Measurements from ENCODE around the gene OSTM1. TPM values are rescaled to one million over a fixed set of nuclear protein-coding genes. Genes with fewer than 3 reads are reported as not detected.

The OSTM1 gene
- total and polyA plus RNA-seq, 2 of the 13 experiments (the other 11 are each of a cell fraction or from before 2014, with no cell fraction given) = 8.7 to 20.5 TPM

DNA sequence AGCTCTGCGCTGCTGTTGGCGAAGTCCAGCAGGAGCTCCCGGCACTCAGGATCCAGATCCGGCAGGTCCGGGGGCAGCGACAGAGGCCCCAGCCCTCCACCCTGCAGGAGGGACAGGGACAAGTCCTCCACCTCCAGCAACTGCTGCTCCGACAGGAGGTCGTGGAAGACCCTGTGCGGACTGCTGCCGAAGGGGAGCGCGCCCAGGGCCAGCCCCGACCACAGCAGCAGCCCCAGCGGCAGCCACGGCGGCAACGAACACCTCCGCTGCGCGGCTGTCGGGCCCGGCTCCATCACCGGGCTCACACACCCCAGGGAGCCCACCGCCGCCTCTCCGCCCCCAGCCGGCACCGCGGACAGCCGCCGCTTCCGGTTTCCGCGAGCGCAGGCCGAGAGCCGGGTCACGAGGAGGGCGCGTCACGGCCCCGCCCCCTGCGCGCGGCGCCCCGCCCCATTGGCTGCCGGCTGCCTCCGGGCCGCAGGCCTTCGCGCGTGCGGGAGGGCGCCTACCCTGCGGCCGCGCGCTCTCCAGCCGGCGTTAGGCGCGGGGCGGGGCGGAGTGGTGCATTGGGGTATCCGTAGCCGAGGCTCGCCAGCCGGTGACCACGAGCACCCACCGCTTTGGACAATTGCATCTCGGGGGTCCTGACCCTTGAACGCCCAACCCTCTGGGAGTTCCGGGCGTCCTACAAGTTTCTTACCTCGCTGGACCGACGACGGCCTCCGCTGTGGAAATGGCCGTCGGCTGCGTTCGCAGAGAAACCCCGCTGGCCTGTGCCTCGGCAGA lies at the start of gene OSTM1 (continued):
- TF ChIP-seq KAT8 (CRISPR knock-in tag; IDR thresholded peaks at IDR 0.05) (peak; percentile 66; the same call in 1 of the 2 replicates), CC2D1A (CRISPR knock-in tag; IDR thresholded peaks at IDR 0.05) (peak; percentile 81; the same call in 1 of the 2 replicates), ZNF737 (CRISPR knock-in tag; IDR thresholded peaks at IDR 0.05; ENCODE audit: borderline replicate concordance) (no peak), ZNF235 (CRISPR knock-in tag; IDR thresholded peaks at IDR 0.05; ENCODE audit: borderline replicate concordance) (peak; percentile 68; the same call in 1 of the 2 replicates), ZNF484 (CRISPR knock-in tag; IDR thresholded peaks at IDR 0.05; ENCODE audit: borderline replicate concordance, low read depth) (no peak), MEIS2 (CRISPR knock-in tag; IDR thresholded peaks at IDR 0.05) (peak; percentile 63; the same call in 1 of the 2 replicates), STAT5B (CRISPR knock-in tag; IDR thresholded peaks at IDR 0.05) (no peak), KLF13 (CRISPR knock-in tag; IDR thresholded peaks at IDR 0.05) (0 out of 2 replicates have a peak, but pooled peaks have one; percentile 9), FOXC1 (CRISPR knock-in tag; IDR thresholded peaks at IDR 0.05; ENCODE audit: borderline replicate concordance) (no peak; the same call in 1 of the 2 replicates), MIXL1 (CRISPR knock-in tag; IDR thresholded peaks at IDR 0.05) (no peak), ZNF660 (CRISPR knock-in tag; IDR thresholded peaks at IDR 0.05; ENCODE audit: borderline replicate concordance, low read depth) (no peak), E2F5 (CRISPR knock-in tag; conservative IDR thresholded peaks at IDR 0.05) (no peak; the same call in 1 of the 2 replicates), AHDC1 (CRISPR knock-in tag; IDR thresholded peaks at IDR 0.05; ENCODE audit: borderline replicate concordance) (no peak)
- TF ChIP-seq, protein P1, sequence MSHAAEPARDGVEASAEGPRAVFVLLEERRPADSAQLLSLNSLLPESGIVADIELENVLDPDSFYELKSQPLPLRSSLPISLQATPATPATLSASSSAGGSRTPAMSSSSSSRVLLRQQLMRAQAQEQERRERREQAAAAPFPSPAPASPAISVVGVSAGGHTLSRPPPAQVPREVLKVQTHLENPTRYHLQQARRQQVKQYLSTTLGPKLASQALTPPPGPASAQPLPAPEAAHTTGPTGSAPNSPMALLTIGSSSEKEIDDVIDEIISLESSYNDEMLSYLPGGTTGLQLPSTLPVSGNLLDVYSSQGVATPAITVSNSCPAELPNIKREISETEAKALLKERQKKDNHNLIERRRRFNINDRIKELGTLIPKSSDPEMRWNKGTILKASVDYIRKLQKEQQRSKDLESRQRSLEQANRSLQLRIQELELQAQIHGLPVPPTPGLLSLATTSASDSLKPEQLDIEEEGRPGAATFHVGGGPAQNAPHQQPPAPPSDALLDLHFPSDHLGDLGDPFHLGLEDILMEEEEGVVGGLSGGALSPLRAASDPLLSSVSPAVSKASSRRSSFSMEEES (CRISPR knock-in tag; IDR thresholded peaks at IDR 0.05) = peak; percentile 51; the same call in 1 of the 2 replicates
- TF ChIP-seq, protein P2, sequence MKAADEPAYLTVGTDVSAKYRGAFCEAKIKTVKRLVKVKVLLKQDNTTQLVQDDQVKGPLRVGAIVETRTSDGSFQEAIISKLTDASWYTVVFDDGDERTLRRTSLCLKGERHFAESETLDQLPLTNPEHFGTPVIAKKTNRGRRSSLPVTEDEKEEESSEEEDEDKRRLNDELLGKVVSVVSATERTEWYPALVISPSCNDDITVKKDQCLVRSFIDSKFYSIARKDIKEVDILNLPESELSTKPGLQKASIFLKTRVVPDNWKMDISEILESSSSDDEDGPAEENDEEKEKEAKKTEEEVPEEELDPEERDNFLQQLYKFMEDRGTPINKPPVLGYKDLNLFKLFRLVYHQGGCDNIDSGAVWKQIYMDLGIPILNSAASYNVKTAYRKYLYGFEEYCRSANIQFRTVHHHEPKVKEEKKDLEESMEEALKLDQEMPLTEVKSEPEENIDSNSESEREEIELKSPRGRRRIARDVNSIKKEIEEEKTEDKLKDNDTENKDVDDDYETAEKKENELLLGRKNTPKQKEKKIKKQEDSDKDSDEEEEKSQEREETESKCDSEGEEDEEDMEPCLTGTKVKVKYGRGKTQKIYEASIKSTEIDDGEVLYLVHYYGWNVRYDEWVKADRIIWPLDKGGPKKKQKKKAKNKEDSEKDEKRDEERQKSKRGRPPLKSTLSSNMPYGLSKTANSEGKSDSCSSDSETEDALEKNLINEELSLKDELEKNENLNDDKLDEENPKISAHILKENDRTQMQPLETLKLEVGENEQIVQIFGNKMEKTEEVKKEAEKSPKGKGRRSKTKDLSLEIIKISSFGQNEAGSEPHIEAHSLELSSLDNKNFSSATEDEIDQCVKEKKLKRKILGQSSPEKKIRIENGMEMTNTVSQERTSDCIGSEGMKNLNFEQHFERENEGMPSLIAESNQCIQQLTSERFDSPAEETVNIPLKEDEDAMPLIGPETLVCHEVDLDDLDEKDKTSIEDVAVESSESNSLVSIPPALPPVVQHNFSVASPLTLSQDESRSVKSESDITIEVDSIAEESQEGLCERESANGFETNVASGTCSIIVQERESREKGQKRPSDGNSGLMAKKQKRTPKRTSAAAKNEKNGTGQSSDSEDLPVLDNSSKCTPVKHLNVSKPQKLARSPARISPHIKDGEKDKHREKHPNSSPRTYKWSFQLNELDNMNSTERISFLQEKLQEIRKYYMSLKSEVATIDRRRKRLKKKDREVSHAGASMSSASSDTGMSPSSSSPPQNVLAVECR (CRISPR knock-in tag; IDR thresholded peaks at IDR 0.05; ENCODE audit: borderline replicate concordance) = peak; percentile 92
